Activated CD4-positive, alpha-beta memory T cell treated with anti-CD3 and anti-CD28 coated beads, Interleukin-2, amount 10 ng/mL, durations not matched to agents 7 days and 5 days (primary cell): Measurements from ENCODE around the gene SIX4. TPM values are rescaled to one million over a fixed set of nuclear protein-coding genes. Genes with fewer than 3 reads are reported as not detected.
"Not testable (repeated sequence)": the region's sequence is repeated elsewhere in the genome, so short reads cannot be mapped to it uniquely, and the experiment has no call there.

Experiments used
- CTCF ChIA-PET: fragments of 350-600 bp; sonication (Branson Sonifier 250); formaldehyde crosslinking; loops from one replicate; lab custom pipeline; 2021; ENCODE audit warnings: antibody characterized with exemption, inconsistent platforms; lab: Charles Lee
- POLR2A ChIA-PET: fragments of 350-600 bp; sonication (Branson Sonifier 250); formaldehyde crosslinking; loops from one replicate; lab custom pipeline; 2021; ENCODE audit warnings: antibody characterized with exemption; lab: Charles Lee
- DNase-seq: peaks from one replicate; pipeline ENCODE4 v3.0.0-alpha.2; 2020
- H3K27ac Mint-ChIP-seq: one replicate; pipeline ENCODE4 v1.8.0; 2021; ENCODE audit warnings: mild to moderate bottlenecking, mixed read lengths
- H3K27me3 Mint-ChIP-seq: one replicate; pipeline ENCODE4 v1.8.0; 2021; ENCODE audit warnings: mixed read lengths
- H3K36me3 Mint-ChIP-seq: one replicate; pipeline ENCODE4 v1.8.0; 2021; ENCODE audit warnings: low read depth, mixed read lengths
- H3K4me1 Mint-ChIP-seq: one replicate; pipeline ENCODE4 v1.8.0; 2021; ENCODE audit warnings: mixed read lengths
- H3K4me3 Mint-ChIP-seq: one replicate; pipeline ENCODE4 v1.8.0; 2021; ENCODE audit warnings: mild to moderate bottlenecking, mixed read lengths
- H3K9me3 Mint-ChIP-seq: one replicate; pipeline ENCODE4 v1.8.0; 2021; ENCODE audit warnings: mixed read lengths
- total RNA-seq, 2 experiments: library from RNA; stranded (reverse); gene quantifications; one replicate each; pipeline ENCODE4 v1.2.3, GENCODE V29; 2021

Gene SIX4
- total RNA-seq, 2 experiments from 2014 or later: 0.80 to 0.96 TPM

GRCh38 chr14:60736494-60736893 is 12.3 kb upstream of the SIX4 start:
- H3K4me1 Mint-ChIP-seq: peaks cover 20% of the 10 kb centered on the region
- ChIA-PET CTCF (no interaction called here), POLR2A (interaction anchor here (1.3 kb wide), 1 partner anchor 18 kb away, joined by 3 read pairs; no protein-coding TSS in a partner anchor)
- no peak overlapping the region for H3K27ac Mint-ChIP-seq
- H3K36me3 Mint-ChIP-seq: peaks cover 4% of the 10 kb centered on the region
- no peak overlapping the region for H3K4me3 Mint-ChIP-seq
- H3K27me3 Mint-ChIP-seq: peaks cover 21% of the 10 kb centered on the region
- H3K9me3 Mint-ChIP-seq: no peaks in the 10 kb centered on the region
- no peak for DNase-seq

- no peak for DNase-seq
- Mint-ChIP-seq H3K27me3 (peaks cover 31% of the 10 kb centered on the region), H3K4me3 (peak overlapping the region; percentile 91), H3K4me1 (peaks cover 20% of the 10 kb centered on the region), H3K36me3 (peaks cover 7% of the 10 kb centered on the region), H3K9me3 (peaks cover 5% of the 10 kb centered on the region), H3K27ac (no peak overlapping the region)
- ChIA-PET POLR2A (interaction anchor here (1.5 to 2.7 kb wide), 2 partner anchors 18 to 245 kb away, joined by 3 to 12 read pairs; partner anchors contain the start of genes SLC38A6 and TRMT5), CTCF (no interaction called here)
Observed at GRCh38 chr14:60735416-60735815, 11.3 kb upstream of the SIX4 start.

- peak within 1 kb of the TSS; percentile 91 for H3K4me3 Mint-ChIP-seq
- H3K9me3 Mint-ChIP-seq: peaks cover 5% of the 10 kb centered on the region
- DNase-seq: peak; percentile 80
- H3K27ac Mint-ChIP-seq: peak within 1 kb of the TSS; percentile 72
- peaks cover 20% of the 10 kb centered on the region for H3K4me1 Mint-ChIP-seq
- POLR2A ChIA-PET: interaction anchor here (1.5 to 2.7 kb wide), 2 partner anchors 18 to 246 kb away, joined by 3 to 12 read pairs; partner anchors contain the start of genes SLC38A6 and TRMT5
- CTCF ChIA-PET: interaction anchor here (1.1 to 1.3 kb wide), 3 partner anchors 291 to 440 kb away, joined by 3 read pairs; no protein-coding TSS in a partner anchor
- H3K27me3 Mint-ChIP-seq: peaks cover 37% of the 10 kb centered on the region
- peaks cover 7% of the 10 kb centered on the region for H3K36me3 Mint-ChIP-seq
Observed at GRCh38 chr14:60734465-60735242, 10.5 kb upstream of the SIX4 start, which contains the start of gene MNAT1. TSS of gene MNAT1 (plus strand) at chr14:60734761. CDS start at chr14:60734863, 102 bp downstream.

GRCh38 chr14:60732840-60733483 is 8.8 kb upstream of the SIX4 start:
- DNase-seq: no peak
- ChIA-PET CTCF (interaction anchor here (0.9 to 1.3 kb wide), 5 partner anchors 17 to 441 kb away, joined by 3 read pairs; partner anchors contain the start of genes SLC38A6 and TRMT5), POLR2A (interaction anchor here (1.0 to 2.7 kb wide), 2 partner anchors 21 to 248 kb away, joined by 5 to 12 read pairs; partner anchors contain the start of genes SLC38A6 and TRMT5)
- Mint-ChIP-seq H3K27me3 (peaks cover 52% of the 10 kb centered on the region), H3K4me1 (peaks cover 20% of the 10 kb centered on the region), H3K36me3 (peaks cover 7% of the 10 kb centered on the region), H3K27ac (no peak overlapping the region), H3K9me3 (peaks cover 5% of the 10 kb centered on the region), H3K4me3 (no peak overlapping the region)

GRCh38 chr14:60731291-60731690 is 7.1 kb upstream of the SIX4 start:
- H3K36me3 Mint-ChIP-seq, CTCF ChIA-PET, DNase-seq, POLR2A ChIA-PET, H3K9me3 Mint-ChIP-seq, H3K4me3 Mint-ChIP-seq, H3K27ac Mint-ChIP-seq: not testable (repeated sequence)
- Mint-ChIP-seq H3K4me1 (peaks cover 23% of the 10 kb centered on the region), H3K27me3 (peaks cover 65% of the 10 kb centered on the region)

GRCh38 chr14:60723116-60723906 is 840 bp downstream of the SIX4 start:
- Mint-ChIP-seq H3K9me3 (no peaks in the 10 kb centered on the region), H3K4me3 (peak overlapping the region; percentile 80), H3K27me3 (peaks cover 73% of the 10 kb centered on the region), H3K4me1 (peaks cover 30% of the 10 kb centered on the region), H3K27ac (no peak overlapping the region), H3K36me3 (no peaks in the 10 kb centered on the region)
- DNase-seq: peak; percentile 46
- ChIA-PET POLR2A (interaction anchor here (0.8 to 1.5 kb wide), 2 partner anchors 12 to 259 kb away, joined by 3 read pairs; no protein-coding TSS in a partner anchor), CTCF (interaction anchor here (0.7 kb wide), 1 partner anchor 238 kb away, joined by 3 read pairs; no protein-coding TSS in a partner anchor)

- peaks cover 30% of the 10 kb centered on the region for H3K4me1 Mint-ChIP-seq
- DNase-seq: peak; percentile 20
- ChIA-PET CTCF (no interaction called here), POLR2A (interaction anchor here (0.8 to 1.5 kb wide), 2 partner anchors 11 to 260 kb away, joined by 3 read pairs; no protein-coding TSS in a partner anchor)
- H3K9me3 Mint-ChIP-seq: no peaks in the 10 kb centered on the region
- H3K27ac Mint-ChIP-seq: peak overlapping the region; percentile 16
- no peaks in the 10 kb centered on the region for H3K36me3 Mint-ChIP-seq
- peak overlapping the region; percentile 79 for H3K4me3 Mint-ChIP-seq
- peaks cover 67% of the 10 kb centered on the region for H3K27me3 Mint-ChIP-seq
Observed at GRCh38 chr14:60722357-60723115, 1.6 kb downstream of the SIX4 start.

- Mint-ChIP-seq H3K27me3 (peaks cover 62% of the 10 kb centered on the region), H3K9me3 (no peaks in the 10 kb centered on the region), H3K27ac (no peak overlapping the region), H3K4me1 (peaks cover 29% of the 10 kb centered on the region), H3K36me3 (no peaks in the 10 kb centered on the region), H3K4me3 (peak overlapping the region; percentile 79)
- DNase-seq: no peak
- CTCF ChIA-PET: no interaction called here
- POLR2A ChIA-PET: no interaction called here
Observed at GRCh38 chr14:60722107-60722356, 2.1 kb downstream of the SIX4 start.

GRCh38 chr14:60721326-60722106 is 2.6 kb downstream of the SIX4 start:
- Mint-ChIP-seq H3K36me3 (no peaks in the 10 kb centered on the region), H3K27me3 (peaks cover 58% of the 10 kb centered on the region), H3K9me3 (no peaks in the 10 kb centered on the region), H3K27ac (no peak overlapping the region), H3K4me3 (peak overlapping the region; percentile 79), H3K4me1 (peaks cover 25% of the 10 kb centered on the region)
- DNase-seq: peak; percentile 35
- ChIA-PET POLR2A (no interaction called here), CTCF (no interaction called here)

- peaks cover 57% of the 10 kb centered on the region for H3K27me3 Mint-ChIP-seq
- no peak overlapping the region for H3K27ac Mint-ChIP-seq
- no peak for DNase-seq
- ChIA-PET POLR2A (no interaction called here), CTCF (no interaction called here)
- no peaks in the 10 kb centered on the region for H3K9me3 Mint-ChIP-seq
- peaks cover 25% of the 10 kb centered on the region for H3K4me1 Mint-ChIP-seq
- no peaks in the 10 kb centered on the region for H3K36me3 Mint-ChIP-seq
- peak overlapping the region; percentile 49 for H3K4me3 Mint-ChIP-seq
Observed at GRCh38 chr14:60720962-60721325, 3.2 kb downstream of the SIX4 start.

- CTCF ChIA-PET: no interaction called here
- H3K27ac Mint-ChIP-seq: no peak overlapping the region
- H3K4me1 Mint-ChIP-seq: peaks cover 25% of the 10 kb centered on the region
Observed at GRCh38 chr14:60720391-60720790, 3.8 kb downstream of the SIX4 start.

More at GRCh38 chr14:60720391-60720790, 3.8 kb downstream of the SIX4 start:
- DNase-seq: no peak
- no peaks in the 10 kb centered on the region for H3K9me3 Mint-ChIP-seq
- no peaks in the 10 kb centered on the region for H3K36me3 Mint-ChIP-seq
- peaks cover 59% of the 10 kb centered on the region for H3K27me3 Mint-ChIP-seq
- no peak overlapping the region for H3K4me3 Mint-ChIP-seq
- POLR2A ChIA-PET: no interaction called here
